ENCODE data around the gene BSN.

BSN gene

DNA sequence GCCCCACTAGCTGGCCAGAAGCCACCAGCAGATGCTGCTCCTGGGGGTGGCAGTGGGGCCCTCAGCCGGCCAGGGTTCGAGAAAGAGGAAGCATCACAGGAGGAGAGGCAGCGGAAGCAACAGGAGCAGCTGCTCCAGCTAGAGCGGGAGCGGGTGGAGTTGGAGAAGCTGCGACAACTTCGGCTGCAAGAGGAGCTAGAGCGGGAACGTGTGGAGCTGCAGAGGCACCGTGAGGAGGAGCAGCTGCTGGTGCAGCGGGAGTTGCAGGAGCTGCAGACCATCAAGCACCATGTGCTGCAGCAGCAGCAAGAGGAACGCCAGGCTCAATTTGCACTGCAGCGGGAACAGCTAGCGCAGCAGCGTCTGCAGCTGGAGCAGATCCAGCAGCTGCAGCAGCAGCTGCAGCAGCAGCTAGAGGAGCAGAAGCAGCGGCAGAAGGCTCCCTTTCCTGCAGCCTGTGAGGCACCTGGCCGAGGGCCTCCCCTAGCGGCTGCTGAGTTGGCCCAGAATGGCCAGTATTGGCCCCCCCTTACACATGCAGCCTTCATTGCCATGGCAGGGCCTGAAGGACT, 102.3 kb downstream of the BSN start:
- no peak for DNase-seq

DNA sequence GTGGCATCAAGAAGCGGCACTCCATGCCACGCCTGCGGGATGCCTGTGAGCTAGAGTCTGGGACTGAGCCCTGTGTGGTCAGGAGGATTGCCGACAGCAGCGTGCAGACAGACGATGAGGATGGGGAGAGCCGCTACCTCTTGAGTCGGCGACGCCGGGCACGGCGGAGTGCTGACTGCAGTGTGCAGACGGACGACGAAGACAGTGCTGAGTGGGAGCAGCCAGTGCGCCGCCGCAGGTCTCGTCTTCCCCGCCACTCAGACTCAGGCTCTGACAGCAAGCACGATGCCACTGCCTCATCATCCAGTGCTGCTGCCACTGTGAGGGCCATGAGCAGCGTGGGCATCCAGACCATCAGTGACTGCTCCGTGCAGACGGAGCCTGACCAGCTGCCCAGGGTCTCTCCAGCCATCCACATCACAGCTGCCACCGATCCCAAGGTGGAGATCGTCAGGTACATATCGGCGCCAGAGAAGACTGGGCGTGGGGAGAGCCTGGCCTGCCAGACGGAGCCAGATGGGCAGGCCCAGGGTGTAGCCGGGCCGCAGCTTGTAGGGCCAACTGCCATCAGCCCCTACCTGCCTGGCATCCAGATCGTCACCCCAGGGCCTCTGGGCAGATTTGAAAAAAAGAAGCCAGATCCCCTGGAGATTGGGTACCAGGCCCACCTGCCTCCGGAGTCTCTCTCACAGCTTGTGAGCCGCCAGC, 103.1 kb downstream of the BSN start:
- no peak for DNase-seq

DNA sequence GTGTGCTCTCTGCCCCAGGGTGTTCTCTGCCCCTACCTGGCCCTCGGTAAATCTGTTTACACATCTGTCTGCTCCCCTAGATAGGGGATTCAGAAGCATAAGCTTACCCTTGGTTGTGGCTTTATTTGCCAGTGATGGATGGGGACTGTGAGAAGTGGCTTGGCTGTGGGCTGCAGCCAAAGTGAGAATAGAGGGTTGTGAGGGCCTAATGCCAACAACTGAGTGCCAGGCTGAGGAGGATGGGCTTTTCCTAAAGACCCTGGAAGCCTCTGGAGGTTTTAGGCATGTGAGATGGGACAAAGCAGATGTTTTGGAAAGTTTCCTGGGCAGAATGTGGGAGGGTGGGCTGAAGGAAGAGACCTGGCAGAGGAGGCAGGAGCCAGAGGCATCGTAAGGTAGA, 104.4 kb downstream of the BSN start:
- no peak for DNase-seq

- no peak for DNase-seq
These were observed 105.5 kb downstream of the BSN start for GRCh38 chr3:49659756-49660155.

GRCh38 chr3:49661281-49661680, 107.0 kb downstream of the BSN start:
- no peak for DNase-seq

GRCh38 chr3:49662021-49662420, 107.7 kb downstream of the BSN start:
- DNase-seq: no peak

DNA sequence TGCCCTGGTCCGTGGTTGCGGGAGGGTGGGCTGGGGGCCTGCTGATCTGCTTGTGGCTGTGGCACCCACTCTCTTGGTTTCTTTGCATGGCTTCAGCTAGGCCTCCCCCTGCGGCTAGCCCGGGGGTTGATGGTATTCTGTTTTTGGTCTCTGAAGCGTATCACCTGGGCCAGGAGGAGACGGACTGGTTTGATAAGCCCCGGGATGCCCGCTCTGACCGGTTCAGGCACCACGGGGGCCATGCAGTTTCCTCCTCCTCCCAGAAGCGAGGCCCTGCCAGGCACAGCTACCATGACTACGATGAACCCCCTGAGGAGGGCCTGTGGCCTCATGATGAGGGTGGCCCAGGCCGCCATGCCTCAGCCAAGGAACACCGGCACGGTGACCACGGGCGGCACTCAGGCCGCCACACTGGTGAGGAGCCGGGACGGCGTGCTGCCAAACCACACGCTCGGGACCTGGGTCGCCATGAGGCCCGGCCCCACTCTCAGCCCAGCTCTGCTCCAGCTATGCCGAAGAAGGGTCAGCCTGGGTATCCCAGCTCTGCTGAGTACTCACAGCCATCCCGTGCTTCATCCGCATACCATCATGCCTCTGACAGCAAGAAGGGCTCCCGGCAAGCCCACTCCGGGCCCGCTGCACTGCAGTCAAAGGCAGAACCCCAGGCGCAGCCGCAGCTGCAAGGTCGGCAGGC, 108.6 kb downstream of the BSN start:
- no peak for DNase-seq

DNA sequence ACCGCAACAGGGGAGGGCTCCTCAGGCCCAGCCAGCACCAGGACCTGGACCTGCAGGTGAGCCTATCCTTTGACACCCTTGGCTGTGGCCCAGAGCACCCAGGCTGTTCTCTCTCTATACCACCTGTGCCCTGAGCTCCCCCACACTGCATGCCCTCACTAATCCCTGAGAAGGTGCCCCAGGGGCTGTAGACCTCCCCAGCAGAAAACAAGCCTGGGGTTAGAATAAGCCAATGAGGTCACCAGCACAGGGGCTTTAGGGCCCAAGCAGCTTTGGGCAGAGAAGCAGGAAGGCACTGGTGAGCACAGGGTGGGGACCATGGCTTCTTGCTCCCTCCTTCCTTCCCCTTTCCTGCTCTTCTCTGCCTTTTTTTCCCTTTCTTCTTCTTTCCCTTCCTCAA, 109.6 kb downstream of the BSN start:
- DNase-seq: no peak

- DNase-seq: no peak
These were observed 110.0 kb downstream of the BSN start for GRCh38 chr3:49664300-49664699.

DNA sequence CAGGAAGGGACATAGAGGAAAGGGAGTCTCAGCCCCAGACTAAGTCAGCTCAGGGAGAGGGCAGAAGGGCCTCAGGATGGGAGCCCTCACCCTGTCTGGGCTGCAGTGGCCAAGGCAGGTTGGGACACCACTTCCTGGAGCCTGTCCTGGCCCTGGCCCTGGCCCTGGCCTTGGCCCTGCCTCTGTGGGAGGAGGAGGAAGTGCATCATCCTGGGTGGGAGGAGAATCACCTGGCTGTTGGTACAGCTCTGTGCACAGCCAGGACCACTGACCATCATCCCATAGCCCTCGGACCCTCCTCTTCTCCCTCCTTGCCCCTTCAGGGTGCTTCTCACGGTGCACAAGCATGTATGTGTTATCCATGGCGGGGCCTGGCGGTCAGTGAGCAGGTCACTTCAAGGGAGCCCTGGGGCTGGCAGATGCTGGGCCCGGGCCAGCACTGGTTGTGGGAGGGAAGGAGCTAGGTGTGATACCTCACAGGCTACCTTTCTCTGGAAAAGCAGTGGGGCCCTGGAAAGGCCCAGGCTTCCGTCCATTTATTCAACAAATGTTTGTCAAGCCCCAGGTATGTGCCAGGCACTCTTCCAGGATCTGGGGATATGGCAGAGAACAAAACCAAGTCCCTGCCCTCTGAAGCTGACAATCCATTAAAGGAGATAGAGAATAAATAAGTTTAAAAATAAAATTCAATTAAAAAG, 111.7 kb downstream of the BSN start:
- no peak for DNase-seq

- no peak for DNase-seq
These were observed 112.3 kb downstream of the BSN start for GRCh38 chr3:49666592-49666991.

DNA sequence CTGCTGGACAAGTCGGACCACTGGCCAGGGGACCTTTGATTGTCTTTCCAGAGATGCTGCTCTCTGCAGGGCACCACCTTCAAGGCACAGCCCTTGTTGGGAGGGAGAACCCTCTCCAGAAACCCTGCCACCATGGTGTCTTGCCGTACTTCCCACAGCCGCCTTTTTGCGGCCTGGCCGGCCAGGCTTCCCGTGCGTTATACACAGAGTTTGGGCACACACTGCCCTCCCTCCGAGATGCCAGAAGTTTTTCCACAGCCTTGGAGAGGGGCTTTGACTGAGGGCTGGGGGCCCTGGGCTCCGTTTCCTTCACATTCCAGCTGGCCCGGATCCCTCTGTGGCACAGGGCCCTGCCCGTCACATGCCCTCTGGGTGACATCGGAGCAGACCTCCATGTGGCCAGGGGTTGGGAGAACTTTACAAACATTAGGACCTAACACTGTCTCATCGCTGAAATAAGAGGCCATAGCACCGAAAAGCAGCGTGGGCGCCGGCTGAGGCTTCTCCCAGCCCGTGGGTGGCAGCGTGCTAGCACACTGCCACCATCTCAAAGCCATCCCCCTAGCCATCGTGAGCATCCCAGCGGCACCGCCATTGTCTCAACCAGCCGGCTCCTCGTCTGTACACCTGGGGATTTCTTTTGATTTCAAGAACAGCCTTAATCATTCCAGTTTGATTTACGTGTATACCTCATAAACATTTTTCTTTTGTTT, 113.6 kb downstream of the BSN start:
- no peak for DNase-seq

GRCh38 chr3:49668414-49668797, 114.1 kb downstream of the BSN start:
- no peak for DNase-seq

DNA sequence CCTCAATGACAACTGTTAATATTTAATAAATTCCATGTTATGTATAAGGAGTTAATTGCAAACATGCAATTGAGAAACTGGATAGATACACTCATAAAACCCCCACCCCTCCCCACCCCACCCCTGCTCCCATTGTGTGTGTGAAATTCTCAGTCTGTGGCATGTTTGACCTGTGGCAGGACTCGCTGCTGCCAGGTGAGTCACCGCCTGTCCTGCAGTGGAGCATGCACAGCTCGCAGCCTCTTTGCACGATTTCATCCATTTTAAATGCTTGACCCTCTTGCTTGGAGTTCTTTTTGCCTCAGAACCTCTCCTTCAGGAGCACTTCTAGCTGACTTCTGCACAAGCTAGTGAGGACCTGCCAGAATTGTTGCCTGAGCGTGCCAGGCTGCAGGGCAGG, 114.6 kb downstream of the BSN start:
- DNase-seq: no peak

DNA sequence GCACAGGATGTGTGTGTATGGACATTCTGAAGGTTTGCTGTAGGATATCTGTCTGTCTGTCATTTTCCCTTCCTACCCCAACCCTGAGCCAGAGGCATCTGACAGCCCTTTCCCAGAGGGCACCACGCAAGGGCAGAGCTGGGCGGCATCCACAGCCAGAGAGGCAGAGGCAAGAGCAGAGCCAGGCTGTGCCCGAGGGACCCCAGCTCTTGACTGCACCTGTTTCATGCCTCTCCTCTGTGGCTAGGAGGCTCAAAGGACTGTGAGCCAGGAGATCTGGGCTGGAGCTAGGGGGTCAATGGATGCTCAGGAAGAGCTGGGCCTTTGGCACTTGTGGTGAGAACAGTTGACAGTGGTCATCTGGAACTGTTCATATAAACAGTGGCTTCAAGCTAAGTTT, 115.1 kb downstream of the BSN start:
- DNase-seq: no peak

GRCh38 chr3:49670940-49671290, 116.6 kb downstream of the BSN start:
- no peak for DNase-seq

DNA sequence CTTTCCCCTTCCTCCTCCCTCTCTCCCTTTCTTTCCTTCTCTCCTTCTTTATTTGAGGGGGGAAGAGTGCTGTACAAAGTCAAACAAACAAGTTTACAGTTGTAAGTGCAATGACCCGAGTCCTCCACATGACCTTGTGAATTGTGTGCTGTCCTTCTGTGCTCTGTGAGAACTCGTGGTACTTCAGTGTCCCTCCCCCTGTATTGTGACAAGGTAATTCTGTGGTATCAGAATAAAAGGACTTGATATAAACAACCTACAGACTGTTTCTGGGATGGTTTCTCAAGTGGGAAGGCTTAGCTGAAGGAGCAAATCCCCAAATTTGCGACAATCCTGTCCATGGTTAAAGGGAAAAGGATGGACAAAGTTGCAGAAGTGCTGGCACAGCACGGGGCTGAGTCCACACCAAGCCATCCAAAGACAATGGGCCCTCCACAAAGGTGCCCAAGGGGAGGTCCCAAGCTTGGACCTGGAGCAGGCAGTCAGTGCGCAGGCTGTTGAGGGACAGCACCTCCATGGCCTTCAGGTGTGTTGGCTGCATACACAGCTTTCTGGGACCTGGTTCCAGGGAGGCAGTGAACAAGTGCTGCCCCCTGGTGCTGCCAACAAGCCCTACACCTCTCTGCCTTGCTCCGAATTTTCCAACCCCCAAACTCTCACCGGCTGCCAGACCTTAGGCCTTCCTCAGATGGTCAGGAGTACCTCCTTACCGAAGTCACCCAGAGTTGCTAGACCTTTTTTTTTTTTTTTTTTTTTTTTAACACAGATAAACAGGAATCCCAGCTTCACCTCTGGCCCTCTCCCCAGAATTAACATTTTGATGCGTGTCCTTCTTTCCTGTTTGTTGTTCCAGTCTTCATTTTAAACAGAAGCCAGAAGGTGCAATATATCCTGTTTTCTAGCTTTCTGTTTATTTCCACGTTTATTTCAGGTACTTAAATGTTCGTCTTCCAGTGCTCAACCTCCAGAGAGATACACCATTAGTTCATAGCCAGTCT, 117.3 kb downstream of the BSN start:
- peak; percentile 79 for DNase-seq

DNA sequence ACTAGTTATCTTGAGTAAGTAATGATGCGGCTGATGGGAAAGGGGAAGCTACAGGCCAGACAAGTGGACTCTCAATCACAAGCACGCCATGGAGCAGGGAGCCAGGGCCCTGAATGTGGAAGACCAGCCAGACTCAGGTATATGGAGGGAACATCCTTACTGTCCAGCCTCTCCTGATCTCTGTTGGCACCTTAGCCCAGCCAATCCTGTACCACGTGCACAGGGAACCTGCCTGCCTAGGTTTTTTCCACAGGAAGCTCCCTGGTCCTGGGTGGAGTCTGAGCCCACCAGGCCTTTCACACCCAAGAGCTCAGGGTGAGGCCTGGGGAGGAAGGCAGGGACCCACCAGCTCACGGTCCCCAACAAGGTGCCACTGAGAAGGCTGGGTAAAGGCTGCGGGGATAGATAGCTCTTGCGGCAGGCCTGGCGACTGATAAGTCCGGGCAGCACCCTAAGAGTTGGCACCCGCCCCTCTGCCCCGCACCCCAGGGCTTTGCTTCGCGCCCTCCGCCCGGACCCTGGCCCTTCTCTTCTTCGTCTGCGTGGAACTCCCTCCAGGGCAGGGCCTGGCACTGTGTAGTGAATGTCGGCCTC, 118.9 kb downstream of the BSN start:
- no peak for DNase-seq

DNA sequence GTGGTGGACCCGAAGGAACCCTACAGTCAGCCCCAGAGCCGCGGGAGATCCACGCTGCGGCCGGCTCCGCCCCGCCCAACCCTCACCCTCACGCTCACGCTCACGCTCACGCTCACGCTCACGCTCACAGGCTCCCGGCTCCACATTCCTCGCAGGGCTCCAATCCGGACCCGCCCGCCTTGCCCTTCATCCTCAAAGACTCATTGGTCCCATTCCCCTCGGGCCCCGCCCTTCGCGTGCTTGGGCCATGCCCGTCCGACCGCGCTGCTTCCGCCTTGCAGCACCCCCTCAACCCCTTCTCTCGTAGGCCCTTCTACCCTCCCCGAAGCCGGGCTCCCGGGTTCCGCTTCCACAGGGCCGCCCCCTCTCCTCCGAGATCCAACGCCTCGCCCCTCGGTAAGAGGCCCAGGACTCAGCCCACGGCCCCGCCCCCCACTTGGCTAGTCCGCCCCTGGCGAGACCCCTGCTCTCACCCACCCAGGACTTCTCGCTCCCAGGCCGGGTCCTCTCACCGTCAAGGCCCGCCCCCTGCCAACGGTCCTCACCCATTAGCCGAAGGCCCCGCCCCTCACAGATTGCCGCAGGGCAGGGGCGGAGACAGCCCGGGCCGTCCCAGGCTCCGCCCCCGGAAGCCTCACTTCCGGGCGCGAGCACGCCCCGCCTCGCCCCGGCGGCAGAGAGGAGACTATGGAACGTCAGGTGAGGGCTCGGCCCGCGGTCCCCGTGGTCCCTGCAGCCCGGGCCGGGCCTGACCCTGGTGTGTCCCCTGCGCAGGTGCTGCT, 119.6 kb downstream of the BSN start, which contains the start of gene APEH:
APEH (plus strand) TSS at position 637 of the 782 bp plus-strand sequence; CDS start at position 688, 51 bp downstream.
- peak; percentile 97 for DNase-seq

- no peak for DNase-seq
These were observed 120.3 kb downstream of the BSN start for GRCh38 chr3:49674497-49674983.

Measured in CD4-positive, alpha-beta T cell treated with Interleukin-10 for 1 hour (primary cell).